Astrocyte (in vitro differentiated cells and primary cell): Measurements from ENCODE around the gene SLC35D2. TPM values are rescaled to one million over a fixed set of nuclear protein-coding genes. Genes with fewer than 3 reads are reported as not detected.

ENCODE experiments used
- DNase-seq: peaks from one replicate; pipeline ENCODE4 v3.0.0-alpha.2; 2010; ENCODE audit warnings: low read depth
- FAIRE-seq: peaks from 2 replicates; lab custom pipeline; 2011; peaks lifted over from hg19 to GRCh38; lab: Jason Lieb, UNC
- H2AFZ ChIP-seq: 2 replicates; pipeline ENCODE4 v1.6.0; 2012; ENCODE audit warnings: low read depth, low read length, inconsistent platforms
- H3K27ac ChIP-seq: 2 replicates; pipeline ENCODE4 v1.5.1; 2011; ENCODE audit warnings: low read depth, low read length, inconsistent platforms
- H3K27me3 ChIP-seq: 2 replicates; pipeline ENCODE4 v1.6.0; 2011; ENCODE audit warnings: low read length, inconsistent platforms; ENCODE audit not compliant: insufficient read depth
- H3K36me3 ChIP-seq: 2 replicates; pipeline ENCODE4 v1.5.1; 2011; ENCODE audit warnings: low read length, inconsistent platforms; ENCODE audit not compliant: insufficient read depth
- H3K4me1 ChIP-seq: 2 replicates; pipeline ENCODE4 v1.5.1; 2011; ENCODE audit warnings: low read length, inconsistent platforms; ENCODE audit not compliant: insufficient read depth
- H3K4me2 ChIP-seq: 2 replicates; pipeline ENCODE4 v1.6.0; 2012; ENCODE audit warnings: low read length, inconsistent platforms
- H3K4me3 ChIP-seq: 2 replicates; pipeline ENCODE4 v1.5.1; 2011; ENCODE audit warnings: low read depth, mild to moderate bottlenecking, low read length, inconsistent platforms; ENCODE audit not compliant: insufficient read depth
- H3K79me2 ChIP-seq: 2 replicates; pipeline ENCODE4 v1.6.0; 2012; ENCODE audit warnings: mild to moderate bottlenecking, low read length, inconsistent platforms; ENCODE audit not compliant: insufficient read depth
- H3K9ac ChIP-seq: 2 replicates; pipeline ENCODE4 v1.6.0; 2012; ENCODE audit warnings: mild to moderate bottlenecking, low read length, inconsistent platforms
- H3K9me3 ChIP-seq: 2 replicates; pipeline ENCODE4 v1.5.1; 2012; ENCODE audit warnings: low read depth, mild to moderate bottlenecking, low read length, inconsistent platforms; ENCODE audit not compliant: insufficient read depth
- H4K20me1 ChIP-seq: 2 replicates; pipeline ENCODE4 v1.6.0; 2012; ENCODE audit warnings: low read length, inconsistent platforms; ENCODE audit not compliant: insufficient read depth
- H3K27ac Mint-ChIP-seq: one replicate; pipeline ENCODE4 v1.8.0; 2021; ENCODE audit warnings: mild to moderate bottlenecking, mixed read lengths; ENCODE audit not compliant: unreplicated experiment
- H3K27me3 Mint-ChIP-seq: one replicate; pipeline ENCODE4 v1.8.0; 2021; ENCODE audit warnings: low read depth, mixed read lengths; ENCODE audit not compliant: unreplicated experiment
- H3K36me3 Mint-ChIP-seq: one replicate; pipeline ENCODE4 v1.8.0; 2021; ENCODE audit warnings: low read depth, mixed read lengths; ENCODE audit not compliant: unreplicated experiment
- H3K4me1 Mint-ChIP-seq: one replicate; pipeline ENCODE4 v1.8.0; 2021; ENCODE audit warnings: low read depth, mixed read lengths; ENCODE audit not compliant: unreplicated experiment
- H3K4me3 Mint-ChIP-seq: one replicate; pipeline ENCODE4 v1.8.0; 2021; ENCODE audit warnings: mild to moderate bottlenecking, moderate library complexity, mixed read lengths; ENCODE audit not compliant: unreplicated experiment
- H3K9me3 Mint-ChIP-seq: one replicate; pipeline ENCODE4 v1.8.0; 2021; ENCODE audit warnings: mild to moderate bottlenecking, mixed read lengths; ENCODE audit not compliant: unreplicated experiment
- EZH2 ChIP-seq: IDR thresholded peaks from 2 replicates; pipeline ENCODE4 v1.6.1; 2012; ENCODE audit warnings: mild to moderate bottlenecking, low read length, inconsistent platforms; ENCODE audit not compliant: insufficient read depth
- total RNA-seq: library from RNA; stranded (reverse); gene quantifications from 2 replicates; pipeline ENCODE4 v1.2.1, GENCODE V29; 2021
- TF ChIP-seq, protein P1 (sequence below): IDR thresholded peaks from 2 replicates; pipeline ENCODE4 v1.5.1; 2011; ENCODE audit warnings: low read depth, mild to moderate bottlenecking, inconsistent platforms, low read length, moderate library complexity; ENCODE audit not compliant: insufficient read depth

The SLC35D2 gene
- total RNA-seq, 1 donor from 2014 or later = 37.3 TPM

DNA sequence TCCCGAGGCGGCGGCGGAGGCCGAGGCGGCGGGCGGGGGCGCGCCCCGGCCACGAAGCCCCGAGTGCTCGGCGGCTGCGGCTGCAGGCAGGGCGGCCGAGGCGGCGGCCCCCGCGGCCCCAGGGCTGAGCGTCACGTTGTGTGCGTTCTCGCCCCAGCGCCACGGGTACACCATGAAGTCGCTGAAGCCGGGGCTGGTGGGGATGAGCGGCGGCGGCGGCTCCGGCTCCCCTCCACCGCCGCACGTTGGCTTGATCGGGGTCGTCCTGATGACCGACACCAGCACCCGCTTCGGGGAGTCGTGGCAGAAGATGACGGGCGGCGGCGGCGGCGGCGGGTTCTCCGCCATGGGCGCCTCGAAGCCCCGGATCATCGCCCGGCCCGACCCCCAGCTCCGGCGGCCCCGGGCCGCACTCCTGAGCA, 34.2 kb upstream of the SLC35D2 start:
- Histone ChIP-seq H2AFZ (peak overlapping the region; percentile 91), H3K4me2 (peak overlapping the region; percentile 94), H3K27ac (peak overlapping the region; percentile 88), H3K36me3 (no peaks in the 10 kb centered on the region), H3K79me2 (peaks cover 37% of the 10 kb centered on the region), H3K9ac (peak overlapping the region; percentile 85), H3K27me3 (no peaks in the 10 kb centered on the region), H4K20me1 (peaks cover 3% of the 10 kb centered on the region), H3K4me1 (peaks cover 25% of the 10 kb centered on the region), H3K9me3 (no peaks in the 10 kb centered on the region), H3K4me3 (peak overlapping the region; percentile 87)
- H3K27ac Mint-ChIP-seq = no peak overlapping the region
- H3K9me3 Mint-ChIP-seq = no peaks in the 10 kb centered on the region
- H3K4me3 Mint-ChIP-seq = peak overlapping the region; percentile 84
- DNase-seq = no peak
- H3K27me3 Mint-ChIP-seq = no peaks in the 10 kb centered on the region
- H3K4me1 Mint-ChIP-seq = peaks cover 19% of the 10 kb centered on the region
- no peak for TF ChIP-seq EZH2
- TF ChIP-seq, protein P1, sequence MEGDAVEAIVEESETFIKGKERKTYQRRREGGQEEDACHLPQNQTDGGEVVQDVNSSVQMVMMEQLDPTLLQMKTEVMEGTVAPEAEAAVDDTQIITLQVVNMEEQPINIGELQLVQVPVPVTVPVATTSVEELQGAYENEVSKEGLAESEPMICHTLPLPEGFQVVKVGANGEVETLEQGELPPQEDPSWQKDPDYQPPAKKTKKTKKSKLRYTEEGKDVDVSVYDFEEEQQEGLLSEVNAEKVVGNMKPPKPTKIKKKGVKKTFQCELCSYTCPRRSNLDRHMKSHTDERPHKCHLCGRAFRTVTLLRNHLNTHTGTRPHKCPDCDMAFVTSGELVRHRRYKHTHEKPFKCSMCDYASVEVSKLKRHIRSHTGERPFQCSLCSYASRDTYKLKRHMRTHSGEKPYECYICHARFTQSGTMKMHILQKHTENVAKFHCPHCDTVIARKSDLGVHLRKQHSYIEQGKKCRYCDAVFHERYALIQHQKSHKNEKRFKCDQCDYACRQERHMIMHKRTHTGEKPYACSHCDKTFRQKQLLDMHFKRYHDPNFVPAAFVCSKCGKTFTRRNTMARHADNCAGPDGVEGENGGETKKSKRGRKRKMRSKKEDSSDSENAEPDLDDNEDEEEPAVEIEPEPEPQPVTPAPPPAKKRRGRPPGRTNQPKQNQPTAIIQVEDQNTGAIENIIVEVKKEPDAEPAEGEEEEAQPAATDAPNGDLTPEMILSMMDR = no peak
- H3K36me3 Mint-ChIP-seq = no peaks in the 10 kb centered on the region
- FAIRE-seq = no peak

DNA sequence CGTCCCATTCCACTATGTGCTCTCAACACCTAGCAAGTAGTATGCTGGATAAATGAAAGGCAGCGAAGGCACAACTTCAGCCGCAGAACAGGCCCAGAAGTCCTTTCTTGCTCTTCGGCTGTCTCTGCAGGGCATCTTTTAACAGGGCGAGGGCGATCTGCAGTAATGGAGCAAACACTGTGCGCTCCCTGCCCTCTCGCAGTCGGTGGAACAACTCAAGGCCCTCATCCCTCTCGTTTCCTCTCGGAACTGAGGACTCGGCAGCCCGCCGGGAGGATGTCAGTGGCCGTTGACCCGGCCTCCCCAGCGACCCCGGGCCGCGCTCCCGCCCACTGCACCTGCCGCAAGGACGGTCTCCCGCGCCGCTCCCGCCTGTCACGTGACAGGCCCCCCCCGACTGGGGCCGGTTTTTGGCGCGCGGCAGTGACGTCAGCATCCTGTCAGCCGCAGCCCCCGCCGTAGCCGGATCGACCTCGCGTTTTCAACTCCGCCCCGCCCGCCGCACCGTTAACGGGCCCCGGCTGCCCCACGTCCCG, 33.6 kb upstream of the SLC35D2 start:
- Histone ChIP-seq H3K4me2 (peak overlapping the region; percentile 90), H3K9me3 (no peaks in the 10 kb centered on the region), H4K20me1 (peaks cover 3% of the 10 kb centered on the region), H3K27ac (peak overlapping the region; percentile 58), H3K36me3 (no peaks in the 10 kb centered on the region), H3K9ac (peak overlapping the region; percentile 81), H3K4me1 (peaks cover 25% of the 10 kb centered on the region), H3K27me3 (no peaks in the 10 kb centered on the region), H3K4me3 (peak overlapping the region; percentile 82), H2AFZ (peak overlapping the region; percentile 91), H3K79me2 (peaks cover 40% of the 10 kb centered on the region)
- Mint-ChIP-seq H3K27ac (peak overlapping the region; percentile 15), H3K4me1 (peaks cover 19% of the 10 kb centered on the region), H3K9me3 (no peaks in the 10 kb centered on the region), H3K36me3 (no peaks in the 10 kb centered on the region), H3K4me3 (peak overlapping the region; percentile 90), H3K27me3 (no peaks in the 10 kb centered on the region)
- DNase-seq (peak; percentile 47), FAIRE-seq (no peak)
- TF ChIP-seq, protein P1 = no peak
- TF ChIP-seq EZH2 = no peak
